ENCODE measurements around the gene MEPE. TPM values are rescaled to one million over a fixed set of nuclear protein-coding genes. Genes with fewer than 3 reads are reported as not detected.

The MEPE gene
- total RNA-seq: not detected
- long read RNA-seq: 0 reads

- no peak for DNase-seq (ENCODE audit: low spot score)
- intact Hi-C loops (cut with DNase I): no loop called here
Observed at GRCh38 chr4:87832669-87833068, at the start of gene MEPE. TSS of gene MEPE (plus strand) at chr4:87832969. CDS start at chr4:87834715, 1,746 bp downstream.

GRCh38 chr4:87783781-87784180, 49.0 kb upstream of the MEPE start:
- intact Hi-C loops (cut with DNase I): no loop called here
- no peak for DNase-seq (ENCODE audit: low spot score)

GRCh38 chr4:87785731-87786509, 46.8 kb upstream of the MEPE start:
- intact Hi-C loops (cut with DNase I): no loop called here
- DNase-seq (ENCODE audit: low spot score): no peak

- DNase-seq (ENCODE audit: low spot score): no peak
Observed at GRCh38 chr4:87799301-87800113, 33.3 kb upstream of the MEPE start, which contains the start of gene IBSP. TSS of gene IBSP (plus strand) at chr4:87799554. CDS start at chr4:87802362, 2,808 bp downstream.

GRCh38 chr4:87802858-87803257, 29.9 kb upstream of the MEPE start:
- intact Hi-C loops (cut with DNase I): no loop called here
- DNase-seq (ENCODE audit: low spot score): no peak

More at GRCh38 chr4:87799301-87800113, 33.3 kb upstream of the MEPE start, which contains the start of gene IBSP:
- intact Hi-C loops (cut with DNase I): no loop called here

- no peak for DNase-seq (ENCODE audit: low spot score)
- intact Hi-C loops (cut with DNase I): no loop called here
Observed at GRCh38 chr4:87803421-87803820, 29.3 kb upstream of the MEPE start.

GRCh38 chr4:87804871-87805270, 27.9 kb upstream of the MEPE start:
- intact Hi-C loops (cut with DNase I): no loop called here
- no peak for DNase-seq (ENCODE audit: low spot score)

GRCh38 chr4:87805971-87806370, 26.8 kb upstream of the MEPE start:
- DNase-seq (ENCODE audit: low spot score): no peak
- intact Hi-C loops (cut with DNase I): no loop called here

GRCh38 chr4:87806520-87806919, 26.2 kb upstream of the MEPE start:
- intact Hi-C loops (cut with DNase I): no loop called here
- DNase-seq (ENCODE audit: low spot score): no peak

GRCh38 chr4:87807402-87807801, 25.4 kb upstream of the MEPE start:
- no peak for DNase-seq (ENCODE audit: low spot score)
- intact Hi-C loops (cut with DNase I): no loop called here

GRCh38 chr4:87811977-87812376, 20.8 kb upstream of the MEPE start:
- no peak for DNase-seq (ENCODE audit: low spot score)
- intact Hi-C loops (cut with DNase I): no loop called here

- intact Hi-C loops (cut with DNase I): no loop called here
- DNase-seq (ENCODE audit: low spot score): no peak
Observed at GRCh38 chr4:87819281-87819919, 13.4 kb upstream of the MEPE start.

GRCh38 chr4:87823200-87823599, 9.6 kb upstream of the MEPE start:
- intact Hi-C loops (cut with DNase I): no loop called here
- DNase-seq (ENCODE audit: low spot score): no peak

GRCh38 chr4:87823724-87824123, 9.0 kb upstream of the MEPE start:
- intact Hi-C loops (cut with DNase I): no loop called here
- DNase-seq (ENCODE audit: low spot score): no peak

- intact Hi-C loops (cut with DNase I): no loop called here
- DNase-seq (ENCODE audit: low spot score): no peak
Observed at GRCh38 chr4:87824352-87824751, 8.4 kb upstream of the MEPE start.

GRCh38 chr4:87834401-87834800, 1.6 kb downstream of the MEPE start:
- intact Hi-C loops (cut with DNase I): no loop called here
- DNase-seq (ENCODE audit: low spot score): no peak

GRCh38 chr4:87835197-87835596, 2.4 kb downstream of the MEPE start:
- intact Hi-C loops (cut with DNase I): no loop called here
- no peak for DNase-seq (ENCODE audit: low spot score)

- intact Hi-C loops (cut with DNase I): no loop called here
- DNase-seq (ENCODE audit: low spot score): no peak
Observed at GRCh38 chr4:87835743-87836142, 3.0 kb downstream of the MEPE start.

- DNase-seq (ENCODE audit: low spot score): no peak
- intact Hi-C loops (cut with DNase I): no loop called here
Observed at GRCh38 chr4:87838205-87838604, 5.4 kb downstream of the MEPE start.

GRCh38 chr4:87838890-87839591, 6.3 kb downstream of the MEPE start:
- intact Hi-C loops (cut with DNase I): loop anchor here (1.0 kb wide), 1 partner anchor 160 kb away; no protein-coding TSS in a partner anchor
- no peak for DNase-seq (ENCODE audit: low spot score)

Data from cardiac septum (tissue), 1 donor.